HepG2 (cell line): ENCODE data around the gene CCNYL1. TPM values are rescaled to one million over a fixed set of nuclear protein-coding genes. Genes with fewer than 3 reads are reported as not detected.
A peak's percentile ranks its signal among the peaks of the same experiment; 100 is the strongest.

Source experiments
- AGO1 ChIP-seq: fragments of 200-400 bp; formaldehyde crosslinking; IDR thresholded peaks from 2 replicates; pipeline ENCODE4 v1.6.1; 2017; ENCODE audit warnings: mild to moderate bottlenecking, low read depth, low read length, moderate library complexity; ENCODE audit not compliant: poor library complexity, severe bottlenecking
- GATA4 ChIP-seq: sonication (generic); IDR thresholded peaks from 2 replicates; pipeline ENCODE4 v1.6.1; 2016; ENCODE audit warnings: antibody characterized with exemption, low read depth, borderline replicate concordance
- MED13 ChIP-seq: sonication (generic); formaldehyde crosslinking; IDR thresholded peaks from 2 replicates; pipeline ENCODE4 v1.5.0; 2020; ENCODE audit warnings: missing genetic modification reagents
- PBX3 ChIP-seq: sonication (generic); formaldehyde crosslinking; IDR thresholded peaks from 2 replicates; pipeline ENCODE4 v1.8.1; 2023; ENCODE audit warnings: missing genetic modification reagents, inconsistent platforms, borderline replicate concordance
- PCBP2 ChIP-seq: fragments of 200-400 bp; formaldehyde crosslinking; optimal IDR thresholded peaks from 2 replicates; pipeline ENCODE3; 2018; ENCODE audit warnings: low read length, low read depth; ENCODE audit not compliant: poor library complexity, severe bottlenecking
- RBFOX2 ChIP-seq: fragments of 200-400 bp; formaldehyde crosslinking; IDR thresholded peaks from 2 replicates; pipeline ENCODE4 v1.6.1; 2017; ENCODE audit warnings: low read depth, mild to moderate bottlenecking, low read length
- SALL2 ChIP-seq: sonication (generic); formaldehyde crosslinking; IDR thresholded peaks from 2 replicates; pipeline ENCODE4 v1.8.1; 2023; ENCODE audit warnings: mild to moderate bottlenecking, missing genetic modification reagents, inconsistent platforms
- TAF15 ChIP-seq: fragments of 200-400 bp; formaldehyde crosslinking; IDR thresholded peaks from one replicate; pipeline ENCODE4 v1.6.1; 2018; ENCODE audit warnings: mild to moderate bottlenecking, low read depth, low read length; ENCODE audit not compliant: poor library complexity, severe bottlenecking
- ZNF142 ChIP-seq: sonication (generic); formaldehyde crosslinking; IDR thresholded peaks from 2 replicates; pipeline ENCODE4 v1.4.0; 2020; ENCODE audit warnings: missing genetic modification reagents
- ZNF274 ChIP-seq: sonication (generic); formaldehyde crosslinking; IDR thresholded peaks from 2 replicates; pipeline ENCODE4 v1.5.1; 2020; ENCODE audit warnings: mild to moderate bottlenecking, missing genetic modification reagents
- ZNF83 ChIP-seq: sonication (generic); formaldehyde crosslinking; IDR thresholded peaks from 2 replicates; pipeline ENCODE4 v1.4.0; 2020; ENCODE audit warnings: missing genetic modification reagents, mild to moderate bottlenecking, borderline replicate concordance
- ZSCAN21 ChIP-seq: sonication (generic); formaldehyde crosslinking; IDR thresholded peaks from 2 replicates; pipeline ENCODE4 v1.8.0; 2022; ENCODE audit warnings: mild to moderate bottlenecking, missing genetic modification reagents, moderate library complexity, borderline replicate concordance
- polyA plus RNA-seq, 8 experiments: library from polyadenylated mRNA; depleted of rRNA in 3 of 8; stranded (reverse) in 7 of 8; unstranded in 1 of 8; fragments of >200 nt; fragmentation: Illumina TruSeq in 4 of 8; extraction: Trizol in 4 of 8; gene quantifications; 2 replicates each; pipeline versions ENCODE4 v1.2.1 to v1.2.3, GENCODE V29; 2011 to 2016; ENCODE audit warnings: low read depth in 4 of 8, missing spikeins in 1 of 8, mixed read lengths in 1 of 8; ENCODE audit not compliant: insufficient read depth in 1 of 8
- total RNA-seq, 5 experiments: library from RNA; depleted of rRNA; stranded (reverse); fragments of >200 nt; fragmentation: Illumina TruSeq; extraction: Trizol; gene quantifications; 2 replicates each; pipeline ENCODE4 v1.2.3, GENCODE V29; 2016; ENCODE audit warnings: low read depth in 1 of 5
- TF ChIP-seq, protein P1 (sequence below): sonication (generic); formaldehyde crosslinking; IDR thresholded peaks from one replicate; pipeline ENCODE4 v1.5.1; 2020; ENCODE audit warnings: mild to moderate bottlenecking, missing genetic modification reagents; ENCODE audit errors: not compliant biosample characterization

CCNYL1 gene
- total and polyA plus RNA-seq, 2 of the 13 experiments (the other 11 are each of a cell fraction or from before 2014, with no cell fraction given), result 12.5 to 16.2 TPM

DNA sequence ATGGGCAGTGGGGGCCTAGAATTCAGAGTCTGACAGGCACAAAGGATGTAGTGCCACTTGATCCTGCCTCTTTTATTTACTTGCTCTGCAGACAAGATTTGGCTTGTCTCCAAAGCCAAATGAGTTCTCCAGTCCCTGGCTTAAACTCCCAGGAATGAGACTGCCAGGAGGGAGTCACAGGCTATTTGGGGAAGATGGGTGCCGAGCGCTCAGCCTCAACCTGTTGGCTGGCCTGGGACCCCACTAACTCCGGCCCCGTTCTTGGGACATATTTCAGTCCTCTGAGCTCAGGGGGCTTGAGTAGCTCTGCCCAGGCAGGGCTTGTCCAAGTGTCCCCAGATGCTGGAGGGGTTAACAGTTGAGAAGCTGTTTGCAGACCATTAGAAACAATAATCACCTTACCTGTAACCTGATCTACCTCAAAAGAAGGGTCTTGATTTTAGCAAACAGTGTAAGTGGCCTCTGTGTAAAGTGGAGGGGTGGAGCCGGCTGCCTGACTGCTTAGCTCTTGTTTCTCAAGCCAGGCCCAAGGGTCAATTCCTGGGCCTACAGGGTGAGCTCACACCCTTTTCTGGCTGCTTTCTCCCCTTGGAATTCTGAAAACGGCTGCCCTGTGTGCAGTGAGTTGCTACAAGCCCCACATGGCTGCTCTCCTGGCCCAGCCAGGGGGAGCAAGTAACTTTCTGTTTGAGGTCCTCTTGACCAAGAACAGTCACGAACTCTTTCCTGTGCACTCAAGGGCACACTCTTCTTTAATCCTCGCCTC is 85.3 kb downstream of the CCNYL1 start (continued):
- TF ChIP-seq, protein P1, sequence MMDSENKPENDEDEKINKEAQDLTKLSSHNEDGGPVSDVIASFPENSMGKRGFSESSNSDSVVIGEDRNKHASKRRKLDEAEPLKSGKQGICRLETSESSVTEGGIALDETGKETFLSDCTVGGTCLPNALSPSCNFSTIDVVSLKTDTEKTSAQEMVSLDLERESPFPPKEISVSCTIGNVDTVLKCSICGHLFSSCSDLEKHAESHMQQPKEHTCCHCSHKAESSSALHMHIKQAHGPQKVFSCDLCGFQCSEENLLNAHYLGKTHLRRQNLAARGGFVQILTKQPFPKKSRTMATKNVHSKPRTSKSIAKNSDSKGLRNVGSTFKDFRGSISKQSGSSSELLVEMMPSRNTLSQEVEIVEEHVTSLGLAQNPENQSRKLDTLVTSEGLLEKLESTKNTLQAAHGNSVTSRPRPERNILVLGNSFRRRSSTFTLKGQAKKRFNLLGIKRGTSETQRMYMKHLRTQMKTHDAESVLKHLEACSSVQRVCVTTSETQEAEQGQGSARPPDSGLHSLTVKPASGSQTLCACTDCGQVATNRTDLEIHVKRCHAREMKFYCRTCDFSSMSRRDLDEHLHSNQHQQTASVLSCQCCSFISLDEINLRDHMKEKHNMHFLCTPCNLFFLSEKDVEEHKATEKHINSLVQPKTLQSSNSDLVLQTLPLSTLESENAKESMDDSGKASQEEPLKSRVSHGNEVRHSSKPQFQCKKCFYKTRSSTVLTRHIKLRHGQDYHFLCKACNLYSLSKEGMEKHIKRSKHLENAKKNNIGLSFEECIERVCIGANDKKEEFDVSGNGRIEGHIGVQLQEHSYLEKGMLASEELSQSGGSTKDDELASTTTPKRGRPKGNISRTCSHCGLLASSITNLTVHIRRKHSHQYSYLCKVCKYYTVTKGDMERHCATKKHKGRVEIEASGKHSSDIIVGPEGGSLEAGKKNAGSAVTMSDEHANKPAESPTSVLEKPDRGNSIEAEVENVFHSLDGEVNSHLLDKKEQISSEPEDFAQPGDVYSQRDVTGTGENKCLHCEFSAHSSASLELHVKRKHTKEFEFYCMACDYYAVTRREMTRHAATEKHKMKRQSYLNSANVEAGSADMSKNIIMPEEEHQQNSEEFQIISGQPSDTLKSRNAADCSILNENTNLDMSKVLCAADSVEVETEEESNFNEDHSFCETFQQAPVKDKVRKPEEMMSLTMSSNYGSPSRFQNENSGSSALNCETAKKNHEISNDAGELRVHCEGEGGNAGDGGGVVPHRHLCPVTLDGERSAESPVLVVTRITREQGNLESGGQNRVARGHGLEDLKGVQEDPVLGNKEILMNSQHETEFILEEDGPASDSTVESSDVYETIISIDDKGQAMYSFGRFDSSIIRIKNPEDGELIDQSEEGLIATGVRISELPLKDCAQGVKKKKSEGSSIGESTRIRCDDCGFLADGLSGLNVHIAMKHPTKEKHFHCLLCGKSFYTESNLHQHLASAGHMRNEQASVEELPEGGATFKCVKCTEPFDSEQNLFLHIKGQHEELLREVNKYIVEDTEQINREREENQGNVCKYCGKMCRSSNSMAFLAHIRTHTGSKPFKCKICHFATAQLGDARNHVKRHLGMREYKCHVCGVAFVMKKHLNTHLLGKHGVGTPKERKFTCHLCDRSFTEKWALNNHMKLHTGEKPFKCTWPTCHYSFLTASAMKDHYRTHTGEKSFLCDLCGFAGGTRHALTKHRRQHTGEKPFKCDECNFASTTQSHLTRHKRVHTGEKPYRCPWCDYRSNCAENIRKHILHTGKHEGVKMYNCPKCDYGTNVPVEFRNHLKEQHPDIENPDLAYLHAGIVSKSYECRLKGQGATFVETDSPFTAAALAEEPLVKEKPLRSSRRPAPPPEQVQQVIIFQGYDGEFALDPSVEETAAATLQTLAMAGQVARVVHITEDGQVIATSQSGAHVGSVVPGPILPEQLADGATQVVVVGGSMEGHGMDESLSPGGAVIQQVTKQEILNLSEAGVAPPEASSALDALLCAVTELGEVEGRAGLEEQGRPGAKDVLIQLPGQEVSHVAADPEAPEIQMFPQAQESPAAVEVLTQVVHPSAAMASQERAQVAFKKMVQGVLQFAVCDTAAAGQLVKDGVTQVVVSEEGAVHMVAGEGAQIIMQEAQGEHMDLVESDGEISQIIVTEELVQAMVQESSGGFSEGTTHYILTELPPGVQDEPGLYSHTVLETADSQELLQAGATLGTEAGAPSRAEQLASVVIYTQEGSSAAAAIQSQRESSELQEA (CRISPR knock-in tag), result no peak
- TF ChIP-seq AGO1, result no peak
- TF ChIP-seq SALL2 (CRISPR knock-in tag), result 0 out of 2 replicates have a peak, but pooled peaks have one; percentile 32
- no peak for TF ChIP-seq PCBP2
- TF ChIP-seq PBX3, result no peak
- TF ChIP-seq ZSCAN21 (CRISPR knock-in tag), result no peak
- TF ChIP-seq ZNF274, result no peak
- TF ChIP-seq ZNF142, result no peak
- TF ChIP-seq ZNF83 (CRISPR knock-in tag), result no peak
- no peak for TF ChIP-seq MED13 (CRISPR knock-in tag)
- TF ChIP-seq GATA4, result no peak
- TF ChIP-seq TAF15, result no peak
- TF ChIP-seq RBFOX2, result no peak
